Measurements from ENCODE around the gene ANP32A.

ANP32A gene

DNA sequence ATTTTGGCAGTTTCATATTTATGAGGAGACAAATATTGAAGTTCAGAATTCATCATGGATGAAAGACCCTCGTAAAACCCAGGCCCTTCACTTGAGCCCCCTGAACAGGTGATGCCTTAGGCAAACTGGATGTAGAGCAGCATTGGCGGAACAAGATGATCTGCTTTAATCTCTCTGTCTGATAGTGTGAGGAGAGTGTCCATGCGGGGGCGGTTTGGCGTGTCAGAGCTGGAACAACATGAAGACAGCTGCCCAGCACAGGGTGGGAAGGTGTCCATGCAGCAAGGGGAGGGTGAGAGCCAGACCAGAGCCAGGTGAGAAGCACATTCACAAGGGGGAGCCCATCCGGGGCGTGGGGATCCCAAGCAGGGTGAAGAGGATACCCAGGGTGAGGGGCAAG is 31.8 kb upstream of the ANP32A start:
- Histone ChIP-seq H2AK5ac (ENCODE audit: low read length) (no peak overlapping the region), H3K56ac (ENCODE audit: low read length) (no peak overlapping the region), H3K36me3 (ENCODE audit: control insufficient read depth, insufficient read depth, low read length) (no peaks in the 10 kb centered on the region), H3K4me1 (ENCODE audit: control insufficient read depth, low read depth, low read length) (no peaks in the 10 kb centered on the region), H2BK120ac (ENCODE audit: low read depth, low read length) (no peak overlapping the region), H3K9ac (ENCODE audit: low read length) (no peak overlapping the region), H3K4me3 (ENCODE audit: low read length) (no peak overlapping the region), H4K5ac (ENCODE audit: low read length) (no peak overlapping the region), H3K79me1 (ENCODE audit: low read length) (no peaks in the 10 kb centered on the region), H3K23ac (ENCODE audit: low read length) (no peak overlapping the region), H3K27me3 (ENCODE audit: insufficient read depth, low read length, poor library complexity) (no peaks in the 10 kb centered on the region), H3K79me2 (ENCODE audit: control insufficient read depth, insufficient read depth, low read length) (no peaks in the 10 kb centered on the region), H3K18ac (ENCODE audit: low read length) (no peak overlapping the region), H3K27ac (ENCODE audit: low read depth, low read length) (no peak overlapping the region), H2BK5ac (ENCODE audit: low read length) (no peak overlapping the region), H4K8ac (ENCODE audit: low read depth, low read length) (no peak overlapping the region), H3K4me2 (ENCODE audit: low read length) (no peak overlapping the region), H2BK15ac (replicated peaks; ENCODE audit: low read depth) (no peak overlapping the region), H3K4ac (ENCODE audit: low read depth, low read length) (no peak overlapping the region)
- WGBS (ENCODE audit: extremely low coverage, insufficient coverage, low lambda C conversion rate), result no CpG with 5 or more reads among the region's 7 CpGs
- no peak for DNase-seq

DNA sequence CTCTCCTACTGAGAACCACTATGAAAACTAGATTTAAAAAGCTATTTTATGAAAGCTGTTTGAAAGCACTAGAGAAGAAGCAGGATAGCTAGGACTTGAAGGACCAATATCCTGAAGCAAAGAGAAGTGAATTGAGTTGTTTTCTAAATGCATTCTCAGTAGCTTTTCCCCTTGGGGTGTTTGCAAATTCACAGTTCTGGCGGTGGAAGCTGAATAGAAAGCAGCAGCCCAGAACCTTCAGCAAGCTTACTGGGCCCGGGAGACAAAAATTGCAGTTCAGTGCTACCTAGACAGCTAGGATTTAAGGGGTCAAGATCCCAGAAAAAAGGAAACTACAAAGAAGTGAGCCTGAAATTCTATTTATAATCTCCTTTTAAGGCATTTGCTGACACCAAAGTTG is 31.3 kb upstream of the ANP32A start:
- Histone ChIP-seq H3K36me3 (ENCODE audit: control insufficient read depth, insufficient read depth, low read length) (no peaks in the 10 kb centered on the region), H3K27me3 (ENCODE audit: insufficient read depth, low read length, poor library complexity) (no peaks in the 10 kb centered on the region), H2BK120ac (ENCODE audit: low read depth, low read length) (no peak overlapping the region), H3K56ac (ENCODE audit: low read length) (no peak overlapping the region), H2BK5ac (ENCODE audit: low read length) (no peak overlapping the region), H3K4me3 (ENCODE audit: low read length) (no peak overlapping the region), H3K4me2 (ENCODE audit: low read length) (no peak overlapping the region), H4K8ac (ENCODE audit: low read depth, low read length) (no peak overlapping the region), H2AK5ac (ENCODE audit: low read length) (no peak overlapping the region), H3K79me2 (ENCODE audit: control insufficient read depth, insufficient read depth, low read length) (no peaks in the 10 kb centered on the region), H3K23ac (ENCODE audit: low read length) (no peak overlapping the region), H3K18ac (ENCODE audit: low read length) (no peak overlapping the region), H4K5ac (ENCODE audit: low read length) (no peak overlapping the region), H2BK15ac (replicated peaks; ENCODE audit: low read depth) (no peak overlapping the region), H3K27ac (ENCODE audit: low read depth, low read length) (no peak overlapping the region), H3K4me1 (ENCODE audit: control insufficient read depth, low read depth, low read length) (no peaks in the 10 kb centered on the region), H3K79me1 (ENCODE audit: low read length) (no peaks in the 10 kb centered on the region), H3K9ac (ENCODE audit: low read length) (no peak overlapping the region), H3K4ac (ENCODE audit: low read depth, low read length) (no peak overlapping the region)
- WGBS (ENCODE audit: extremely low coverage, insufficient coverage, low lambda C conversion rate), result no CpG with 5 or more reads among the region's 2 CpGs
- DNase-seq, result no peak

DNA sequence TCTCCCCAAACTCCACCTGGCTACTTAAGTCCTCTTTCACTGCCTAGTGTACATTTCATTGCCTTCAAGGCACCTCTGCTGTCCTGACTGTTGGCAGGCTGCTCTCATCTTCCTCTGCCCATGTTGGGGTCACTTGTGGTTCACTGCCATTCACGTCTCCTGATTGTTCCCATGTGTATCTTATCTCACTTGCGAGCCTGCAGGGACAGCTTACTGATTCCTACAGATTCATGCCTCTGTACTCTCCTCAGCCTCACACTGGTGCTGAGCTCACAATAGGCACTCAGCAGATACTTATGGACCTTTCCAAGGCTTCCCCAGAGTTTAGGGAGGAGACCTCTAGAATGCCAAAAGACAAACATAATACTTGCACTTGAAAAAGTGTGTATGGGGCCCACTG is 28.8 kb upstream of the ANP32A start:
- H3K18ac ChIP-seq (ENCODE audit: low read length), result no peak overlapping the region
- no CpG with 5 or more reads among the region's 2 CpGs for WGBS (ENCODE audit: extremely low coverage, insufficient coverage, low lambda C conversion rate)

DNA sequence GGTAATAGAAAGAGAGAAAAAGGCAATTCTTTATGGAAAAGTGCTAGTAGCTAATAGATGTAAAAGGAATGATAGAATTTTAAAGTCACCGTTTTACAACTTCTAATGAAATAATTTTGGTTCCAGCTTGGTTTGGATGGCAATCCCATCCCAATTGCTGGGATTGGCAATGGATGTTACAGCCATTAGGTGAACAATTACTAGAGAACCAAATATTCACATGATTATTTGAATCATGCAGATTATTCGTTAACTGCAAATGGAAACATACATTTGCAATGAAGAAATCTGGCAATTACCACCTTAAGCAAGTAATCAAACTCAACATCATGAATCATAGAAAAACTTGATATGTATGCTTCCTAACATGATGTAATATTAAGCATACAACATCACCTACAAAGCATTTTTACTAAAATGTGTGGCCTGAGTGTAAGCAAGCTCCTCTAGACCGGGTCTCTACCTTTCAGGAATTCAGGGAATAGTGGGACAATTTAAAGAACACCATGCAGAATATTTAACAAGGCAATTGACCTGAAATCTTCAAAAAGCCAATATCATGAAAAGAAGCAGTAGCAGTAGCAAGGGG is 26.2 kb upstream of the ANP32A start:
- no CpG with 5 or more reads among the region's 3 CpGs for whole genome bisulfite sequencing (ENCODE audit: extremely low coverage, insufficient coverage, low lambda C conversion rate)
- H2BK120ac ChIP-seq (ENCODE audit: low read depth, low read length), result no peak overlapping the region
- no peaks in the 10 kb centered on the region for H3K4me1 ChIP-seq (ENCODE audit: control insufficient read depth, low read depth, low read length)
- no peaks in the 10 kb centered on the region for H3K36me3 ChIP-seq (ENCODE audit: control insufficient read depth, insufficient read depth, low read length)
- no peak for DNase-seq
- no peaks in the 10 kb centered on the region for H3K27me3 ChIP-seq (ENCODE audit: insufficient read depth, low read length, poor library complexity)
- H3K4me3 ChIP-seq (ENCODE audit: low read length), result no peak overlapping the region
- H3K18ac ChIP-seq (ENCODE audit: low read length), result no peak overlapping the region
- H2BK15ac ChIP-seq (replicated peaks; ENCODE audit: low read depth), result no peak overlapping the region
- H3K23ac ChIP-seq (ENCODE audit: low read length), result no peak overlapping the region
- H4K8ac ChIP-seq (ENCODE audit: low read depth, low read length), result no peak overlapping the region
- no peak overlapping the region for H3K56ac ChIP-seq (ENCODE audit: low read length)
- H2AK5ac ChIP-seq (ENCODE audit: low read length), result no peak overlapping the region
- H3K79me2 ChIP-seq (ENCODE audit: control insufficient read depth, insufficient read depth, low read length), result no peaks in the 10 kb centered on the region
- H3K4me2 ChIP-seq (ENCODE audit: low read length), result no peak overlapping the region
- no peak overlapping the region for H4K5ac ChIP-seq (ENCODE audit: low read length)
- no peak overlapping the region for H3K9ac ChIP-seq (ENCODE audit: low read length)
- H3K4ac ChIP-seq (ENCODE audit: low read depth, low read length), result no peak overlapping the region
- no peak overlapping the region for H3K27ac ChIP-seq (ENCODE audit: low read depth, low read length)
- H3K79me1 ChIP-seq (ENCODE audit: low read length), result no peaks in the 10 kb centered on the region
- no peak overlapping the region for H2BK5ac ChIP-seq (ENCODE audit: low read length)

More for the DNA sequence above, 28.8 kb upstream of the ANP32A start:
- peak; percentile 14 for DNase-seq
- Histone ChIP-seq H2BK120ac (ENCODE audit: low read depth, low read length) (no peak overlapping the region), H3K23ac (ENCODE audit: low read length) (no peak overlapping the region), H3K27me3 (ENCODE audit: insufficient read depth, low read length, poor library complexity) (no peaks in the 10 kb centered on the region), H3K4me2 (ENCODE audit: low read length) (no peak overlapping the region), H4K5ac (ENCODE audit: low read length) (no peak overlapping the region), H2BK5ac (ENCODE audit: low read length) (no peak overlapping the region), H3K56ac (ENCODE audit: low read length) (no peak overlapping the region), H3K4me1 (ENCODE audit: control insufficient read depth, low read depth, low read length) (no peaks in the 10 kb centered on the region), H2AK5ac (ENCODE audit: low read length) (no peak overlapping the region), H4K8ac (ENCODE audit: low read depth, low read length) (no peak overlapping the region), H3K9ac (ENCODE audit: low read length) (no peak overlapping the region), H3K36me3 (ENCODE audit: control insufficient read depth, insufficient read depth, low read length) (no peaks in the 10 kb centered on the region), H3K4ac (ENCODE audit: low read depth, low read length) (no peak overlapping the region), H3K4me3 (ENCODE audit: low read length) (no peak overlapping the region), H2BK15ac (replicated peaks; ENCODE audit: low read depth) (no peak overlapping the region), H3K79me1 (ENCODE audit: low read length) (no peaks in the 10 kb centered on the region), H3K79me2 (ENCODE audit: control insufficient read depth, insufficient read depth, low read length) (no peaks in the 10 kb centered on the region), H3K27ac (ENCODE audit: low read depth, low read length) (no peak overlapping the region)

DNA sequence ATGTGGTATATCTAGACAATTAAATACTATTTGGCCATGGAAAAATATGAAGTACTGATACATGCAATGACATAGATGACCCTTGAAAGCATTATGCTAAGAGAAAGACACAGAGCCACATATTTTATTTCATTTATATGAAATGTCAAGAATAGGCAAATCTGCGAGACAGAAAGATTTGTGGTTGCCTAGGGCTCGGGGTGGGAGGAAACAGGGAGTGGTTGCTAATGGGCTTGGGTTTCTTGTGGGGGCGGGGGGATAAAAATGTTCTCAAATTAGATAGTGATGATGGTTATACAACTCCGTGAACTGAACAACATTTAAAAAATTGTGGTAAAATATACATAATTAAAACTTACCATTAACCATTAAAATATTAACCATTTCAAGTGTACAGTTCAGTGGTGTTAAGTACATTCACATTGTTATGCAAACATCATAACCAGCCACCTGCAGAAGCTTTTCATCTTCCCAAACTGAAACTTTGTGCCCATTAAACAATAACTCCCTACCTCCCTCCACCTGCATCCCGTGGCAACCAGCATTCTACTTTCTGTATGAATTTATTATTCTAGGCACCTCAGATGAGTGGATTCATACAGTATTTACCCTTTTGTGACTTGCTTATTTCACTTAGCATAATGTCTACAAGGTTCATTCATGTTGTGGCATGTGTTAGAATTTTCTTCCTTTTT is 24.3 kb upstream of the ANP32A start:
- H2BK15ac ChIP-seq (replicated peaks; ENCODE audit: low read depth), result no peak overlapping the region
- no peak for DNase-seq
- H3K56ac ChIP-seq (ENCODE audit: low read length), result no peak overlapping the region
- no peak overlapping the region for H2BK5ac ChIP-seq (ENCODE audit: low read length)
- H3K4me1 ChIP-seq (ENCODE audit: control insufficient read depth, low read depth, low read length), result no peaks in the 10 kb centered on the region
- no peak overlapping the region for H2AK5ac ChIP-seq (ENCODE audit: low read length)
- H3K23ac ChIP-seq (ENCODE audit: low read length), result no peak overlapping the region
- H3K9ac ChIP-seq (ENCODE audit: low read length), result no peak overlapping the region
- no peak overlapping the region for H4K5ac ChIP-seq (ENCODE audit: low read length)
- H3K4me3 ChIP-seq (ENCODE audit: low read length), result no peak overlapping the region
- no peak overlapping the region for H3K4me2 ChIP-seq (ENCODE audit: low read length)
- H2BK120ac ChIP-seq (ENCODE audit: low read depth, low read length), result no peak overlapping the region
- H3K18ac ChIP-seq (ENCODE audit: low read length), result no peak overlapping the region
- no peaks in the 10 kb centered on the region for H3K27me3 ChIP-seq (ENCODE audit: insufficient read depth, low read length, poor library complexity)
- no peak overlapping the region for H3K27ac ChIP-seq (ENCODE audit: low read depth, low read length)
- no peak overlapping the region for H4K8ac ChIP-seq (ENCODE audit: low read depth, low read length)
- WGBS (ENCODE audit: extremely low coverage, insufficient coverage, low lambda C conversion rate), result no CpG with 5 or more reads among the region's 5 CpGs
- H3K79me1 ChIP-seq (ENCODE audit: low read length), result no peaks in the 10 kb centered on the region
- H3K79me2 ChIP-seq (ENCODE audit: control insufficient read depth, insufficient read depth, low read length), result no peaks in the 10 kb centered on the region
- no peak overlapping the region for H3K4ac ChIP-seq (ENCODE audit: low read depth, low read length)
- H3K36me3 ChIP-seq (ENCODE audit: control insufficient read depth, insufficient read depth, low read length), result no peaks in the 10 kb centered on the region
